Chondrocyte (in vitro differentiated cells): Measurements from ENCODE around the gene ANKRD39. TPM values are rescaled to one million over a fixed set of nuclear protein-coding genes. Genes with fewer than 3 reads are reported as not detected.

ENCODE experiments used
- DNase-seq: peaks from one replicate; pipeline ENCODE4 v3.0.0; 2021; ENCODE audit warnings: mixed read lengths, low spot score
- H3K27ac Mint-ChIP-seq: one replicate; pipeline ENCODE4 v1.8.0; 2021; ENCODE audit warnings: mild to moderate bottlenecking, moderate library complexity, mixed read lengths; ENCODE audit not compliant: unreplicated experiment
- H3K27me3 Mint-ChIP-seq: 2 replicates; pipeline ENCODE4 v1.8.0; 2021; ENCODE audit warnings: low read depth, mixed read lengths
- H3K36me3 Mint-ChIP-seq: 2 replicates; pipeline ENCODE4 v1.8.0; 2021; ENCODE audit warnings: low read depth, mixed read lengths
- H3K4me1 Mint-ChIP-seq: 2 replicates; pipeline ENCODE4 v1.8.0; 2021; ENCODE audit warnings: low read depth, mild to moderate bottlenecking, mixed read lengths
- H3K4me3 Mint-ChIP-seq: one replicate; pipeline ENCODE4 v1.8.0; 2021; ENCODE audit warnings: mild to moderate bottlenecking, moderate library complexity, mixed read lengths; ENCODE audit not compliant: unreplicated experiment
- H3K9me3 Mint-ChIP-seq: 2 replicates; pipeline ENCODE4 v1.8.0; 2021; ENCODE audit warnings: low read depth, mixed read lengths
- total RNA-seq: library from RNA; stranded (reverse); gene quantifications from 3 replicates; pipeline ENCODE4 v1.2.1, GENCODE V29; 2021
- TF ChIP-seq, protein P1 (sequence below): fragments of 200-600 bp; sonication (generic); IDR thresholded peaks from 2 replicates; pipeline ENCODE4 v1.5.0; 2021; ENCODE audit warnings: antibody characterized with exemption, mild to moderate bottlenecking, moderate library complexity

ANKRD39 gene
- total RNA-seq, 1 donor from 2014 or later, result 7.9 TPM

DNA sequence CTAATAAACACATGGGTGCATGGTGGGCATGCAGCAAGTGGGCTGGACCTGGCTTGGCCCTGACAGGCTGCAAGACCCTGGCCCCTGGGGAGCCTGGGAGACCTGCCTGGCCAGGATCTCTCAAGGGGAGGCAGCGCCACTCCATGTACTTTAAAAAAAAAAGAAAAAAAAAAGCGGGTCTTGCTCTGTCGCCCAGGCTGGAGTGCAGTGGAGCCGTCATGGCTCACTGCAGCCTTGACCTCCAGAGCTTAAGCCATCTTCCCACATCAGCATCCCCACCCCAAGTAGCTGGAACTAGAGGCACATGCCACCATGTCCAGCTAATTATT lies 41.6 kb upstream of the ANKRD39 start:
- no peak for DNase-seq
- no peaks in the 10 kb centered on the region for H3K36me3 Mint-ChIP-seq
- H3K4me3 Mint-ChIP-seq, result no peak overlapping the region
- TF ChIP-seq, protein P1, sequence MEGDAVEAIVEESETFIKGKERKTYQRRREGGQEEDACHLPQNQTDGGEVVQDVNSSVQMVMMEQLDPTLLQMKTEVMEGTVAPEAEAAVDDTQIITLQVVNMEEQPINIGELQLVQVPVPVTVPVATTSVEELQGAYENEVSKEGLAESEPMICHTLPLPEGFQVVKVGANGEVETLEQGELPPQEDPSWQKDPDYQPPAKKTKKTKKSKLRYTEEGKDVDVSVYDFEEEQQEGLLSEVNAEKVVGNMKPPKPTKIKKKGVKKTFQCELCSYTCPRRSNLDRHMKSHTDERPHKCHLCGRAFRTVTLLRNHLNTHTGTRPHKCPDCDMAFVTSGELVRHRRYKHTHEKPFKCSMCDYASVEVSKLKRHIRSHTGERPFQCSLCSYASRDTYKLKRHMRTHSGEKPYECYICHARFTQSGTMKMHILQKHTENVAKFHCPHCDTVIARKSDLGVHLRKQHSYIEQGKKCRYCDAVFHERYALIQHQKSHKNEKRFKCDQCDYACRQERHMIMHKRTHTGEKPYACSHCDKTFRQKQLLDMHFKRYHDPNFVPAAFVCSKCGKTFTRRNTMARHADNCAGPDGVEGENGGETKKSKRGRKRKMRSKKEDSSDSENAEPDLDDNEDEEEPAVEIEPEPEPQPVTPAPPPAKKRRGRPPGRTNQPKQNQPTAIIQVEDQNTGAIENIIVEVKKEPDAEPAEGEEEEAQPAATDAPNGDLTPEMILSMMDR, result no peak
- no peaks in the 10 kb centered on the region for H3K27me3 Mint-ChIP-seq
- no peak overlapping the region for H3K27ac Mint-ChIP-seq
- H3K4me1 Mint-ChIP-seq, result peaks cover 4% of the 10 kb centered on the region
- H3K9me3 Mint-ChIP-seq, result no peaks in the 10 kb centered on the region

DNA sequence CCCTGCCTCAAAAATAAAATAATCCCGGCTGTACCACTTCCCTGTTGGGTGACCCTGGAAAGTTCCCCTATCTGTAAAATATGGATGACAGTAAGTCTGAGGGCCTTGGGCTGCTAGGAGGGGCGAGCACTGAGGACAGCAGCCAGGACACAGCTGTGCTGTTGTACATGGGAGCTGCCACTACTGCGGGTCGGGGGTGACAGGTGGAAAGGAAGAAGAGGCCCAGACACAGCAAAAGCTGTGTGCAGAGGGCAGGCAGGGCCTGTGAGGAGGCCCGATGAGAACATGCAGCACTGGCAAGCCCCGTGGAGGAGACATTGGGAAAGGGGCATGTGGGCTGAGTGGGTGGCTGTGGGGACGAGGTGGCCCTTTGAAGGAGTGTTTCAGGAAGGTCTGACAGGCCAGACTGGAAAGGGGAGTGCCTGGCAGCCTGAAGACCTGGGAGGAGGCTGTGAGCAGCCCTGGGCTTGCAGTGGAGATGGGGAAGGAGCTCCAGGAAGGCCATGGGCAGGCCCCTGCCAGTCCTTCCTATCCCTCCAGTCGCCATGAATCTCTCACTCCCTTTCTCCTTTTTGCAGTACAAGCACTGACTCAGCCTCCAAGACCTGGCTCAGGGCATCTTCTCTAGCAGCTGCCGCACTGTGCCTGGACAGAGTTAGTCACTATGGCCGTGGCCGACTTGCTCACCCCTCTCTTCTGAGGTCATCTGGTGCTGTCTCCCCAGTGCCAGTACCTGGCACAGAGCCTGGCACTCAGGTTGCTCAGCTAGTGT lies 41.0 kb upstream of the ANKRD39 start:
- DNase-seq, result no peak

DNA sequence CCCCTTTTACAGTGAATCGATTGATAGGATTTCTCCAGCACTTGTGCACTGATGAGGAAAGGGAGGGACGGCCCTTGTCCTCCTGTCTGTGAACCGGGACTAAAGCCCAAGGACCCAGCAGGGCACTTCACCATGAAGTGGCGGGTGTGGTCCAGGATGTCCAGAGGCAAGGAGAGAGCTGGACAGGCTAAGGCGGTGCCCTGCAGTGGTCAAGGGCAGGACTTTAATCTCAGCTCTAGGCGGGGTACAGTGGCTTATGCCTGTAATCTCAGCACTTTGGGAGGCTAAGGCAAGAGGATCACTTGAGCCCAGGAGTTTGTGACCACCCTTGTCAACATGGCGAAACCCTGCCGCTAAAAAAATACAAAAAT lies 40.3 kb upstream of the ANKRD39 start:
- Mint-ChIP-seq H3K36me3 (no peaks in the 10 kb centered on the region), H3K4me3 (no peak overlapping the region), H3K27ac (no peak overlapping the region), H3K27me3 (no peaks in the 10 kb centered on the region), H3K4me1 (peaks cover 6% of the 10 kb centered on the region), H3K9me3 (no peaks in the 10 kb centered on the region)
- TF ChIP-seq, protein P1, result no peak
- DNase-seq, result no peak

More for the DNA sequence above, 41.0 kb upstream of the ANKRD39 start:
- no peaks in the 10 kb centered on the region for H3K27me3 Mint-ChIP-seq
- H3K4me3 Mint-ChIP-seq, result no peak overlapping the region
- H3K36me3 Mint-ChIP-seq, result no peaks in the 10 kb centered on the region
- TF ChIP-seq, protein P1, result no peak
- H3K27ac Mint-ChIP-seq, result no peak overlapping the region
- H3K9me3 Mint-ChIP-seq, result no peaks in the 10 kb centered on the region
- peaks cover 4% of the 10 kb centered on the region for H3K4me1 Mint-ChIP-seq

DNA sequence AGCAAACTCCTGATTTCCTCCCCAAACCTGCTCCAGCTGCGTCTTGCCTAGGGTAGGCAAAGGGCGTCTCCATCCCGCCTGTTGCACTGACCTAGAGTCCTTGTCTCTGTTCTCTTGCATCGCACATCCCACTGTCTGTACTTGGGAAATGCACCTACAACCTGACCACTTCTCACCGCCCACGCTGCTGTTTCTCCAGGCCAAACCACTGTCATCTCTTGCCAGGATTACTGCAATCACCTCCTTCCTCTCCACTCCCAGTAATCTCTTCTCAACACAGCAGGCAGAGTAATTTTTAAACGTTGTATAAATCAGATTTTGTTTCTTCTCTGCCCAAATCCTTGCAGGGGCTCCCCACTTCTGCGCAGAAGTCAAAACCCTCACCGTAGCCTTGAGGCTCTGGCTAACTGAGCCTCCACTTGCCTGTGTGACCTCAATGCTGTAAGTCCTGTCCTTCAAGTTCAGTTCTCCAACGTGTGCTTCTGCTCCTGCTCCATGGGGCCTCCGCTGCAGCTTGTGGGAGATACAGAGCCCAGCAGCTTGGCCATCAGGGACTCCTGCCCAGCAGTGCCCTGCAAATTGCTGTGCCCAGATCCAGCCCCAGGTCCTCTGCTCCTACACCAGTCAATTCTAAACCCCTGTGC lies 39.8 kb upstream of the ANKRD39 start:
- no peak for DNase-seq
- H3K27me3 Mint-ChIP-seq, result no peaks in the 10 kb centered on the region
- H3K27ac Mint-ChIP-seq, result no peak overlapping the region
- no peaks in the 10 kb centered on the region for H3K36me3 Mint-ChIP-seq
- H3K4me3 Mint-ChIP-seq, result no peak overlapping the region
- peaks cover 11% of the 10 kb centered on the region for H3K4me1 Mint-ChIP-seq
- no peaks in the 10 kb centered on the region for H3K9me3 Mint-ChIP-seq
- TF ChIP-seq, protein P1, result no peak

DNA sequence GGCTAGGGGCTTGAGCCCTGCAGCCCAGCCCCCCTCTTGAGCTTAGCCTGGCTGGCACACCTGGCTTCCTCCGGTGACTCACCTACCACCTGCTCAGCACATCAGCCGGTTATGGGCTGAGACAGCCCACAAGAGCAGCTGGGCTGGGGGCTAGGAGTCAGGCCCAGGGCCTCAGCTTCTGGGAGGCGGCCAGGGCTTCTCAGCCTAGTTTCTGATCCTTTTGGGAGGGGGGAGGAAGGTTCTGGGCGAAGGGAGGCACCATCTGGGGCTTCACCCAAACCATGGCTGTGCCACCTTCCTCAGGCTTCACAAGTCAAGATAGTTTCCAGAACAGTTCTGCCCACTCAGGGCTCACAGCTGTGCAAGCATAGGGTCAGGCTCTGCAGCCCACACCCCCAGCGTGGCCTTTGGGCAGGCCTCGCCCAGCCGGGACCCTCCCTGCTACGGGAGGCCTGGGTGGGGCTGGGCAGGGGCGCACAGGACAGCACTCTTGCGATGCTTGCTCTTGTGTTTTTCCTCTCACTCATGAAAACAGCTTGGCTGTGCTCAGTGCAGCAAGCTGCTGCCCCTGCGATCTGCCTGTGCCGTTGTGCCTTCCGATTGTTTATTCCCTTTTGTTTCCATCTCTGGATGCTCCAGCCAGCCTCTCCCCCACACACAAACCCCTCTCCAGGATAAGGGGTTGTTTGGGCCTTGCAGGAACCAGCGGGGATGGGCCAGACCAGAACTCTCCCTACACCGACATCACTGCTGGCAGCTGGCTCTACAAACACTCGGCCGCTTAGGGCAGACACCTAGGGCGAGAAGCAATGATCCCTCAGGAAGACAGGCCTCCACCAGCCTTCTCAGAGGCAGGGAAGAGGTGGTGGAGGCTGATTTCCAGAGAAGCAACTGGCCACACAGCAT lies 38.2 kb upstream of the ANKRD39 start:
- TF ChIP-seq, protein P1, result no peak
- no peak overlapping the region for H3K4me3 Mint-ChIP-seq
- H3K27me3 Mint-ChIP-seq, result no peaks in the 10 kb centered on the region
- H3K27ac Mint-ChIP-seq, result peak overlapping the region; percentile 33
- H3K4me1 Mint-ChIP-seq, result peaks cover 25% of the 10 kb centered on the region
- no peak for DNase-seq
- H3K9me3 Mint-ChIP-seq, result no peaks in the 10 kb centered on the region
- H3K36me3 Mint-ChIP-seq, result no peaks in the 10 kb centered on the region
